T-cell (primary cell): ENCODE measurements around the gene SCYL1. TPM values are rescaled to one million over a fixed set of nuclear protein-coding genes. Genes with fewer than 3 reads are reported as not detected.

Experiments used
- ATAC-seq, 4 experiments: fragments of 200-7000 bp in 3 of 4; fragments of 150-1000 bp in 1 of 4; cut with Tn5 transposase; replicated peaks in 1 of 4; 1 replicate in 3 of 4; 2 replicates in 1 of 4; pipeline ENCODE4 v1.10.0; 2021; ENCODE audit warnings: moderate library complexity in 3 of 4, mild to moderate bottlenecking in 2 of 4, moderate number of reproducible peaks in 1 of 4
- CTCF ChIA-PET, 2 donors: fragments of 300-600 bp; sonication (Branson Sonifier 250); formaldehyde crosslinking; loops; one replicate each; lab custom pipeline; 2022; ENCODE audit warnings: antibody characterized with exemption in 2 of 2; lab: Charles Lee
- POLR2A ChIA-PET, 2 donors: fragments of 300-600 bp; sonication (Branson Sonifier 250); formaldehyde crosslinking; loops; one replicate each; lab custom pipeline; 2022; ENCODE audit warnings: antibody characterized with exemption in 2 of 2; lab: Charles Lee
- DNase-seq, 35 experiments: peaks; one replicate each; pipeline versions ENCODE4 v3.0.0 to v3.0.0-alpha.2; 2013 to 2023
- H3K27ac ChIP-seq: one replicate; pipeline ENCODE4 v1.5.1; 2013; ENCODE audit warnings: low read length
- H3K27me3 ChIP-seq, 2 experiments: replicated peaks in 1 of 2; 1 replicate in 1 of 2; 2 replicates in 1 of 2; pipeline versions ENCODE4 v1.6.1 to v1.7.0; 2013; ENCODE audit warnings: low read length in 1 of 2, mixed read lengths in 1 of 2; ENCODE audit not compliant: control insufficient read depth in 2 of 2, insufficient read depth in 2 of 2; ENCODE audit errors: extremely low read depth in 1 of 2
- H3K36me3 ChIP-seq, 2 donors: 1 replicate in 1 of 2; 2 replicates in 1 of 2; pipeline versions ENCODE4 v1.6.1 to v1.7.0; 2013; ENCODE audit warnings: low read length in 1 of 2; ENCODE audit not compliant: control insufficient read depth in 2 of 2, insufficient read depth in 1 of 2; ENCODE audit errors: extremely low read depth in 1 of 2
- H3K4me1 ChIP-seq, 2 experiments: 1 replicate in 1 of 2; 2 replicates in 1 of 2; pipeline versions ENCODE4 v1.6.1 to v1.7.0; 2013; ENCODE audit warnings: low read length in 2 of 2, mixed read lengths in 1 of 2; ENCODE audit not compliant: insufficient read depth in 2 of 2, control insufficient read depth in 1 of 2; ENCODE audit errors: extremely low read depth in 1 of 2
- H3K4me3 ChIP-seq, 2 donors: 1 replicate in 1 of 2; 2 replicates in 1 of 2; pipeline versions ENCODE4 v1.5.1 to v1.7.0; 2013; ENCODE audit warnings: mild to moderate bottlenecking in 2 of 2, low read length in 1 of 2, moderate library complexity in 1 of 2; ENCODE audit not compliant: control insufficient read depth in 1 of 2; ENCODE audit errors: extremely low read depth in 1 of 2
- H3K9me3 ChIP-seq: 2 replicates; pipeline ENCODE4 v1.7.0; 2013
- H3K27ac Mint-ChIP-seq, 2 donors: one replicate each; pipeline ENCODE4 v1.8.0; 2020 to 2021; ENCODE audit warnings: mild to moderate bottlenecking in 2 of 2, mixed read lengths in 2 of 2
- H3K27me3 Mint-ChIP-seq, 2 donors: one replicate each; pipeline ENCODE4 v1.8.0; 2021 to 2022; ENCODE audit warnings: mixed read lengths in 2 of 2
- H3K36me3 Mint-ChIP-seq: one replicate; pipeline ENCODE4 v1.8.0; 2021; ENCODE audit warnings: mixed read lengths
- H3K4me1 Mint-ChIP-seq, 3 donors: one replicate each; pipeline ENCODE4 v1.8.0; 2020 to 2022; ENCODE audit warnings: mixed read lengths in 3 of 3, mild to moderate bottlenecking in 1 of 3
- H3K4me3 Mint-ChIP-seq, 3 donors: one replicate each; pipeline ENCODE4 v1.8.0; 2020 to 2022; ENCODE audit warnings: mild to moderate bottlenecking in 3 of 3, mixed read lengths in 3 of 3, moderate library complexity in 3 of 3
- H3K9me3 Mint-ChIP-seq, 3 donors: one replicate each; pipeline ENCODE4 v1.8.0; 2020 to 2022; ENCODE audit warnings: mixed read lengths in 3 of 3
- WGBS: methylation state at CpG from one replicate; pipeline ENCODE4 v1.1.5; 2013; ENCODE audit warnings: missing lambda C conversion rate; ENCODE audit not compliant: insufficient coverage; 5-methylcytosine and 5-hydroxymethylcytosine counted together
- total RNA-seq, 35 experiments: library from RNA in 6 of 35; stranded (reverse) in 6 of 35; fragments of 120-200 nt in 1 of 35; gene quantifications; one replicate each; pipeline versions ENCODE4 v1.2.1 to v1.2.4 and lab custom pipeline; 2013 to 2026

SCYL1 gene
- total RNA-seq, 5 donors from 2014 or later (not counting 1 experiment from before 2014, with no cell fraction given): 66.4 to 96.8 (median 76.8) TPM

DNA sequence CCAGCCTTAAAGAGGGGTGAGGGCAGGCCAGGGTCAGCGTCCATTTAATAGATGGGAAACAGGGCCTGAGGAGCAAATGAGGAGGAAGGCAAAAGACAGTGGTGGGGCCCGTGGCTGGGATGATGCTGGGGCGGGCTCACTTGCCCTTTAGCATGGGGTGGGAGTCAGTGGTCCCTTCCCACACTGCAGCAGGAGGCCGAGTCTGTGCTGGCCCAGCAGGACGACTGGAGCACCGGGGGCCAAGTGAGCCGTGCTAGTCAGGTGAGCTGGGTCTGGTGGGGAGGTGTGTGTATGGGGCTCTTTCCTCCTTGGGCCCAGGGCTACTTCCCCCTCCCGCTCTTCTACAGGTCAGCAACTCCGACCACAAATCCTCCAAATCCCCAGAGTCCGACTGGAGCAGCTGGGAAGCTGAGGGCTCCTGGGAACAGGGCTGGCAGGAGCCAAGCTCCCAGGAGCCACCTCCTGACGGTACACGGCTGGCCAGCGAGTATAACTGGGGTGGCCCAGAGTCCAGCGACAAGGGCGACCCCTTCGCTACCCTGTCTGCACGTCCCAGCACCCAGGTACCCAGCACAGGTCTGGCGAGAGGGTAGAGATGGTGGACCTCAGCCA lies 12.8 kb downstream of the SCYL1 start:
- POLR2A ChIA-PET: no interaction called here
- Histone ChIP-seq H3K27ac (no peak overlapping the region), H3K27me3 (no peaks in the 10 kb centered on the region), H3K4me3 (no peak overlapping the region), H3K36me3 (peaks cover 19 to 42% of the 10 kb centered on the region in 2 donors), H3K4me1 (peaks cover 8 to 21% of the 10 kb centered on the region in 2 experiments), H3K9me3 (no peaks in the 10 kb centered on the region)
- H3K27ac Mint-ChIP-seq: peak overlapping the region in 1 of 2 donors; percentile 61
- DNase-seq (no peak), ATAC-seq (no peak)
- WGBS: 89% methylated on average over 10 of the region's 18 CpGs
- peaks cover 11% of the 10 kb centered on the region for H3K36me3 Mint-ChIP-seq
- H3K4me3 Mint-ChIP-seq: peak overlapping the region in 2 of 3 donors; percentile 21 to 36
- peaks cover 12 to 15% (median 12%) of the 10 kb centered on the region in 3 donors for H3K4me1 Mint-ChIP-seq
- no peaks in the 10 kb centered on the region for H3K27me3 Mint-ChIP-seq
- CTCF ChIA-PET: interaction anchor here (0.5 to 0.7 kb wide), 2 partner anchors 16 to 528 kb away, joined by 3 read pairs; no protein-coding TSS in a partner anchor
- no peaks in the 10 kb centered on the region for H3K9me3 Mint-ChIP-seq

GRCh38 chr11:65538232-65538914 lies 13.5 kb downstream of the SCYL1 start:
- CTCF ChIA-PET: no interaction called here
- POLR2A ChIA-PET: no interaction called here
- Mint-ChIP-seq H3K4me3 (peak overlapping the region; percentile 24 to 36 (median 25)), H3K36me3 (peaks cover 9% of the 10 kb centered on the region), H3K27me3 (no peaks in the 10 kb centered on the region), H3K27ac (peak overlapping the region in 1 of 2 donors; percentile 43), H3K4me1 (peaks cover 12 to 16% (median 12%) of the 10 kb centered on the region in 3 donors), H3K9me3 (no peaks in the 10 kb centered on the region)
- Histone ChIP-seq H3K4me3 (no peak overlapping the region), H3K36me3 (peaks cover 19 to 37% of the 10 kb centered on the region in 2 donors), H3K9me3 (no peaks in the 10 kb centered on the region), H3K27me3 (no peaks in the 10 kb centered on the region), H3K27ac (no peak overlapping the region), H3K4me1 (peaks cover 8 to 21% of the 10 kb centered on the region in 2 experiments)
- no peak for DNase-seq
- 96% methylated on average over 37 of the region's 43 CpGs for WGBS
- ATAC-seq: no peak

GRCh38 chr11:65538915-65539743 lies 14.2 kb downstream of the SCYL1 start:
- Histone ChIP-seq H3K4me1 (peaks cover 8 to 21% of the 10 kb centered on the region in 2 experiments), H3K9me3 (no peaks in the 10 kb centered on the region), H3K36me3 (peaks cover 19 to 36% of the 10 kb centered on the region in 2 donors), H3K27me3 (no peaks in the 10 kb centered on the region), H3K27ac (no peak overlapping the region), H3K4me3 (peak overlapping the region in 1 of 2 donors; percentile 38)
- ATAC-seq (no peak), DNase-seq (no peak)
- Mint-ChIP-seq H3K4me1 (peaks cover 13 to 18% (median 16%) of the 10 kb centered on the region in 3 donors), H3K27me3 (no peaks in the 10 kb centered on the region), H3K4me3 (peak overlapping the region in 1 of 3 donors; percentile 36), H3K27ac (no peak overlapping the region), H3K36me3 (peaks cover 8% of the 10 kb centered on the region), H3K9me3 (no peaks in the 10 kb centered on the region)
- CTCF ChIA-PET: interaction anchor here (0.7 to 2.4 kb wide), 5 partner anchors 13 to 55 kb away, joined by 3 to 17 read pairs (median 5); partner anchors contain the start of gene ZNRD2 (in 1 of the 2)
- WGBS: 92% methylated on average over 79 of the region's 92 CpGs
- POLR2A ChIA-PET: no interaction called here

DNA sequence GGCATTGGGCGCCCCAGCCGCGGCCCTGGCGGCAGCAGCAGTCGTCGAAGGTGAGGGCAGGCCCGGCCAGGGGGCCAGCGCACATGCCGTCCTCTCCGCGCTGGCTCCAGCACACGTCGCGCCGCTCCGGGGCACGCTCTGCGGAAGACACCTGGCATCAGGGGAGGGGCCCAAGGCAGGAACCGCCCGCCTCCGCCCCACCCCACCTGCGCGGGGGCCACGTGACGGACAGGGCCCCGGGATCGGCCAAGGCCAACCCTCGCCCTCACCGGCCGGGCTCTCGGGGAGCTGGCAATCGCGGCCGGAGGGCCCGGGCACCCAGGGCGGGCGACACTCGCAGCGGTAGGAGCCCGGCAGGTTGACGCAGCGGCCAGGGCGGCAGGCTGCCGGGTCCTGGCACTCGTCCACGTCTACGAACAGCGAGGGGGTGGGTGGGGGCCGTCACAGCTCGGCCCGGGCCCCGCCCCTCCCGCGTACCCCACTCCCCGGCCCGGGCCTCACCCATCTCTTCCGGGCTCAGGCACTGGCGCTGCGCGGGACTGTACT lies 14.9 kb downstream of the SCYL1 start:
- H3K4me1 ChIP-seq: peaks cover 8 to 21% of the 10 kb centered on the region in 2 experiments
- ChIA-PET CTCF (interaction anchor here (0.7 to 2.4 kb wide), 11 partner anchors 12 to 124 kb away, joined by 3 to 17 read pairs (median 4); partner anchors contain the start of genes SCYL1 (in 1 of the 2) and ZNRD2 (in 1 of the 2)), POLR2A (no interaction called here)
- Mint-ChIP-seq H3K27ac (peak overlapping the region; percentile 87 to 88), H3K27me3 (no peaks in the 10 kb centered on the region), H3K9me3 (no peaks in the 10 kb centered on the region), H3K4me3 (peak overlapping the region; percentile 73 to 86 (median 80)), H3K36me3 (peaks cover 8% of the 10 kb centered on the region), H3K4me1 (peaks cover 13 to 25% (median 23%) of the 10 kb centered on the region in 3 donors)
- H3K27me3 ChIP-seq: no peaks in the 10 kb centered on the region
- ATAC-seq (peak; percentile 74 to 76 (median 76)), DNase-seq (peak in 5 of 35 experiments; percentile 28 to 49 (median 44))
- H3K9me3 ChIP-seq: no peaks in the 10 kb centered on the region
- WGBS: 28% methylated on average over 57 of the region's 60 CpGs
- H3K4me3 ChIP-seq: peak overlapping the region; percentile 38 to 67
- H3K36me3 ChIP-seq: peaks cover 19 to 32% of the 10 kb centered on the region in 2 donors
- no peak overlapping the region for H3K27ac ChIP-seq

GRCh38 chr11:65540290-65541092 lies 15.6 kb downstream of the SCYL1 start:
- Mint-ChIP-seq H3K36me3 (peaks cover 8% of the 10 kb centered on the region), H3K4me1 (peaks cover 15 to 31% (median 28%) of the 10 kb centered on the region in 3 donors), H3K27ac (peak overlapping the region; percentile 87 to 88), H3K27me3 (no peaks in the 10 kb centered on the region), H3K9me3 (no peaks in the 10 kb centered on the region), H3K4me3 (peak overlapping the region; percentile 73 to 86 (median 80))
- Histone ChIP-seq H3K27me3 (no peaks in the 10 kb centered on the region), H3K4me1 (peaks cover 8 to 23% of the 10 kb centered on the region in 2 experiments), H3K36me3 (peaks cover 13 to 28% of the 10 kb centered on the region in 2 donors), H3K4me3 (peak overlapping the region; percentile 67 to 74), H3K9me3 (no peaks in the 10 kb centered on the region), H3K27ac (peak overlapping the region; percentile 54)
- CTCF ChIA-PET: interaction anchor here (0.7 to 2.4 kb wide), 14 partner anchors 12 to 125 kb away, joined by 3 to 17 read pairs (median 4); partner anchors contain the start of genes EHBP1L1 (in 1 of the 2), PCNX3 (in 1 of the 2), SCYL1 (in 1 of the 2) and ZNRD2 (in 1 of the 2)
- POLR2A ChIA-PET: interaction anchor here in 1 of 2 donors (0.6 kb wide), 1 partner anchor 23 kb away, joined by 4 read pairs; no protein-coding TSS in a partner anchor
- ATAC-seq: peak; percentile 83 to 89 (median 85)
- WGBS: under 1% methylated on average over 78 of the region's 78 CpGs
- peak; percentile 61 to 92 (median 82) for DNase-seq
